ENCODE measurements around the gene NLGN4Y. TPM values are rescaled to one million over a fixed set of nuclear protein-coding genes. Genes with fewer than 3 reads are reported as not detected.

Gene NLGN4Y
- total RNA-seq (ENCODE audit: low replicate concordance) = not detected in 2 replicates

- no peaks in the 10 kb centered on the region for H3K4me1 ChIP-seq
- no peaks in the 10 kb centered on the region for H3F3A ChIP-seq (ENCODE audit: low read depth)
- H3K9ac ChIP-seq = no peak within 1 kb of the TSS
- H3K4me3 ChIP-seq = no peak within 1 kb of the TSS
- no peak for DNase-seq (ENCODE audit: low spot score)
- no peak within 1 kb of the TSS for H2AFZ ChIP-seq (replicated peaks)
- H3K27ac ChIP-seq = no peak within 1 kb of the TSS
- H4K20me1 ChIP-seq (ENCODE audit: low read depth) = no peaks in the 10 kb centered on the region
- Mint-ChIP-seq H3K27ac (no peak within 1 kb of the TSS), H3K36me3 (no peaks in the 10 kb centered on the region), H3K27me3 (ENCODE audit: insufficient read depth, low read depth) (no peaks in the 10 kb centered on the region), H3K4me1 (no peaks in the 10 kb centered on the region), H3K9me3 (no peaks in the 10 kb centered on the region), H3K4me3 (no peak within 1 kb of the TSS)
- H3K4me2 ChIP-seq = no peak within 1 kb of the TSS
- no peak for TF ChIP-seq CTCF (IDR thresholded peaks at IDR 0.05)
- no peak for TF ChIP-seq EZH2phosphoT487 (IDR thresholded peaks at IDR 0.05)
- TF ChIP-seq EZH2 (IDR thresholded peaks at IDR 0.05) = no peak
- H3K36me3 ChIP-seq = no peaks in the 10 kb centered on the region
- no peaks in the 10 kb centered on the region for H3K27me3 ChIP-seq
- no peaks in the 10 kb centered on the region for H3K9me3 ChIP-seq (ENCODE audit: low read depth)
- no peaks in the 10 kb centered on the region for H3K79me2 ChIP-seq (ENCODE audit: low read depth)
Measured at GRCh38 chrY:14524272-14525231, at the start of gene NLGN4Y. Gene NLGN4Y (plus strand): TSS chrY:14524529. CDS start chrY:14622120, 97,591 bp downstream.

- Histone ChIP-seq H3K27me3 (no peaks in the 10 kb centered on the region), H3K4me3 (no peak overlapping the region), H3K79me2 (ENCODE audit: low read depth) (no peaks in the 10 kb centered on the region), H3K9me3 (ENCODE audit: low read depth) (no peaks in the 10 kb centered on the region), H4K20me1 (ENCODE audit: low read depth) (no peaks in the 10 kb centered on the region), H3K36me3 (no peaks in the 10 kb centered on the region), H3K9ac (no peak overlapping the region), H3K4me2 (no peak overlapping the region), H3K4me1 (no peaks in the 10 kb centered on the region), H3K27ac (no peak overlapping the region), H3F3A (ENCODE audit: low read depth) (no peaks in the 10 kb centered on the region), H2AFZ (replicated peaks) (no peak overlapping the region)
- TF ChIP-seq EZH2 (IDR thresholded peaks at IDR 0.05) (no peak), EZH2phosphoT487 (IDR thresholded peaks at IDR 0.05) (no peak), CTCF (IDR thresholded peaks at IDR 0.05) (no peak)
- Mint-ChIP-seq H3K27me3 (ENCODE audit: insufficient read depth, low read depth) (no peaks in the 10 kb centered on the region), H3K9me3 (no peaks in the 10 kb centered on the region), H3K27ac (no peak overlapping the region), H3K4me3 (no peak overlapping the region), H3K4me1 (no peaks in the 10 kb centered on the region), H3K36me3 (no peaks in the 10 kb centered on the region)
- DNase-seq (ENCODE audit: low spot score) = no peak
Measured at GRCh38 chrY:14485935-14486334, 38.4 kb upstream of the NLGN4Y start.

- no peaks in the 10 kb centered on the region for H3K27me3 Mint-ChIP-seq (ENCODE audit: insufficient read depth, low read depth)
- Histone ChIP-seq H3K9ac (no peak overlapping the region), H3K79me2 (ENCODE audit: low read depth) (no peaks in the 10 kb centered on the region), H3K4me3 (no peak overlapping the region), H2AFZ (replicated peaks) (no peak overlapping the region), H3K9me3 (ENCODE audit: low read depth) (no peaks in the 10 kb centered on the region), H3K4me2 (no peak overlapping the region), H3K4me1 (no peaks in the 10 kb centered on the region), H3K27ac (no peak overlapping the region), H3K27me3 (no peaks in the 10 kb centered on the region), H4K20me1 (ENCODE audit: low read depth) (no peaks in the 10 kb centered on the region), H3F3A (ENCODE audit: low read depth) (no peaks in the 10 kb centered on the region), H3K36me3 (no peaks in the 10 kb centered on the region)
- no peak for TF ChIP-seq EZH2 (IDR thresholded peaks at IDR 0.05)
- no peak for TF ChIP-seq CTCF (IDR thresholded peaks at IDR 0.05)
- TF ChIP-seq EZH2phosphoT487 (IDR thresholded peaks at IDR 0.05) = no peak
- H3K36me3 Mint-ChIP-seq = no peaks in the 10 kb centered on the region
- no peak for DNase-seq (ENCODE audit: low spot score)
- H3K4me3 Mint-ChIP-seq = no peak overlapping the region
- H3K9me3 Mint-ChIP-seq = no peaks in the 10 kb centered on the region
- H3K27ac Mint-ChIP-seq = no peak overlapping the region
- no peaks in the 10 kb centered on the region for H3K4me1 Mint-ChIP-seq
Measured at GRCh38 chrY:14490226-14490625, 34.1 kb upstream of the NLGN4Y start.

All from neural progenitor cell (in vitro differentiated cells).